Calu3 (cell line): ENCODE data around the gene KRT222. TPM values are rescaled to one million over a fixed set of nuclear protein-coding genes. Genes with fewer than 3 reads are reported as not detected.
A peak's percentile ranks its signal among the peaks of the same experiment; 100 is the strongest.

Source experiments
- BruUV-seq: library from RNA; stranded (reverse); fragments of 400-500 nt; replicated peaks from 2 replicates; lab custom pipeline; 2021; lab: Mats Ljungman, UMichigan
- CTCF ChIA-PET: fragments of 300-600 bp; sonication (Branson Sonifier 250); formaldehyde crosslinking; loops from one replicate; lab custom pipeline; 2022; ENCODE audit warnings: antibody characterized with exemption; lab: Charles Lee
- DNase-seq: peaks from one replicate; pipeline ENCODE4 v3.0.0; 2022
- H3K27ac Mint-ChIP-seq: one replicate; pipeline ENCODE4 v1.8.0; 2022; ENCODE audit warnings: mixed read lengths; ENCODE audit not compliant: unreplicated experiment
- H3K27me3 Mint-ChIP-seq: one replicate; pipeline ENCODE4 v1.8.0; 2022; ENCODE audit warnings: mixed read lengths; ENCODE audit not compliant: unreplicated experiment
- H3K36me3 Mint-ChIP-seq: one replicate; pipeline ENCODE4 v1.8.0; 2022; ENCODE audit warnings: mild to moderate bottlenecking, moderate library complexity, mixed read lengths; ENCODE audit not compliant: insufficient read depth, unreplicated experiment
- H3K4me1 Mint-ChIP-seq: one replicate; pipeline ENCODE4 v1.8.0; 2022; ENCODE audit warnings: mild to moderate bottlenecking, low read depth, mixed read lengths; ENCODE audit not compliant: unreplicated experiment
- H3K4me3 Mint-ChIP-seq: one replicate; pipeline ENCODE4 v1.8.0; 2022; ENCODE audit warnings: mild to moderate bottlenecking, low read depth, moderate library complexity, mixed read lengths; ENCODE audit not compliant: unreplicated experiment
- H3K9me3 Mint-ChIP-seq: one replicate; pipeline ENCODE4 v1.8.0; 2022; ENCODE audit warnings: low read depth, mixed read lengths; ENCODE audit not compliant: unreplicated experiment
- CTCF ChIP-seq: fragments of 200-600 bp; IDR thresholded peaks from one replicate; pipeline ENCODE4 v1.8.0; 2022; ENCODE audit warnings: antibody characterized with exemption; ENCODE audit not compliant: unreplicated experiment
- intact Hi-C: fragments of 100-400 bp; cut with micrococcal nuclease; formaldehyde crosslinking; loops from one replicate; pipeline ENCODE4 v1.10.0; 2022; ENCODE audit not compliant: unreplicated experiment
- total RNA-seq: library from RNA; stranded (reverse); gene quantifications from 2 replicates; pipeline ENCODE4 v1.2.3, GENCODE V29; 2022

The KRT222 gene
- total RNA-seq, 1 experiment from 2014 or later = not detected

- CTCF ChIA-PET = interaction anchor here (0.7 to 16.4 kb wide), 15 partner anchors 8 to 156 kb away, joined by 3 to 217 read pairs (median 3); partner anchors contain the start of gene KRT222
- Mint-ChIP-seq H3K27ac (no peak overlapping the region), H3K4me3 (no peak overlapping the region), H3K4me1 (peaks cover 10% of the 10 kb centered on the region), H3K27me3 (peaks cover 12% of the 10 kb centered on the region), H3K9me3 (no peaks in the 10 kb centered on the region), H3K36me3 (peaks cover 22% of the 10 kb centered on the region)
- no TSS peak for BruUV-seq
- intact Hi-C loops = no loop called here
- no peak for TF ChIP-seq CTCF
- DNase-seq = no peak
Observed at GRCh38 chr17:40651939-40652338, 13.0 kb downstream of the KRT222 start.

GRCh38 chr17:40648384-40648968, 16.5 kb downstream of the KRT222 start:
- TF ChIP-seq CTCF = no peak
- DNase-seq = no peak
- no TSS peak for BruUV-seq
- peaks cover 25% of the 10 kb centered on the region for H3K4me1 Mint-ChIP-seq
- H3K27me3 Mint-ChIP-seq = no peaks in the 10 kb centered on the region
- CTCF ChIA-PET = interaction anchor here (0.6 to 16.4 kb wide), 26 partner anchors 8 to 668 kb away, joined by 3 to 217 read pairs (median 5); partner anchors contain the start of genes KRT222 and PSMD3
- peaks cover 55% of the 10 kb centered on the region for H3K36me3 Mint-ChIP-seq
- H3K27ac Mint-ChIP-seq = peak overlapping the region; percentile 87
- H3K9me3 Mint-ChIP-seq = no peaks in the 10 kb centered on the region
- intact Hi-C loops = loop anchor here (1.0 kb wide), 4 partner anchors 16 to 79 kb away; no protein-coding TSS in a partner anchor
- H3K4me3 Mint-ChIP-seq = peak overlapping the region; percentile 74

- BruUV-seq = no TSS peak
- H3K27ac Mint-ChIP-seq = peak within 1 kb of the TSS; percentile 87
- TF ChIP-seq CTCF = no peak
- no peaks in the 10 kb centered on the region for H3K27me3 Mint-ChIP-seq
- peak; percentile 98 for DNase-seq
- peaks cover 29% of the 10 kb centered on the region for H3K4me1 Mint-ChIP-seq
- peak within 1 kb of the TSS; percentile 74 for H3K4me3 Mint-ChIP-seq
- intact Hi-C loops = loop anchor here (1.0 kb wide), 4 partner anchors 16 to 79 kb away; no protein-coding TSS in a partner anchor
- no peaks in the 10 kb centered on the region for H3K9me3 Mint-ChIP-seq
- CTCF ChIA-PET = interaction anchor here (0.6 to 16.4 kb wide), 43 partner anchors 8 to 1025 kb away, joined by 3 to 217 read pairs (median 5); partner anchors contain the start of genes KRT222, PGAP3 and PSMD3
- peaks cover 61% of the 10 kb centered on the region for H3K36me3 Mint-ChIP-seq
Observed at GRCh38 chr17:40647624-40648383, 17.2 kb downstream of the KRT222 start, which contains the start of gene SMARCE1. TSS of gene SMARCE1 (minus strand) at chr17:40647818. CDS start at chr17:40645802, 2,016 bp downstream.

- peak overlapping the region; percentile 74 for H3K4me3 Mint-ChIP-seq
- no peak for DNase-seq
- peaks cover 29% of the 10 kb centered on the region for H3K4me1 Mint-ChIP-seq
- CTCF ChIA-PET = interaction anchor here (0.5 to 16.4 kb wide), 54 partner anchors 9 to 1240 kb away, joined by 3 to 217 read pairs (median 5); partner anchors contain the start of genes ERBB2, KRT222, PGAP3 and PSMD3
- TSS peak; percentile 47 for BruUV-seq
- peaks cover 69% of the 10 kb centered on the region for H3K36me3 Mint-ChIP-seq
- H3K9me3 Mint-ChIP-seq = no peaks in the 10 kb centered on the region
- intact Hi-C loops = no loop called here
- H3K27ac Mint-ChIP-seq = peak overlapping the region; percentile 87
- TF ChIP-seq CTCF = no peak
- H3K27me3 Mint-ChIP-seq = no peaks in the 10 kb centered on the region
Observed at GRCh38 chr17:40646791-40647623, 18.0 kb downstream of the KRT222 start.
